Measurements from ENCODE around the gene DTNB.
"Not testable (repeated sequence)": the region's sequence is repeated elsewhere in the genome, so short reads cannot be mapped to it uniquely, and the experiment has no call there.

The DTNB gene

DNA sequence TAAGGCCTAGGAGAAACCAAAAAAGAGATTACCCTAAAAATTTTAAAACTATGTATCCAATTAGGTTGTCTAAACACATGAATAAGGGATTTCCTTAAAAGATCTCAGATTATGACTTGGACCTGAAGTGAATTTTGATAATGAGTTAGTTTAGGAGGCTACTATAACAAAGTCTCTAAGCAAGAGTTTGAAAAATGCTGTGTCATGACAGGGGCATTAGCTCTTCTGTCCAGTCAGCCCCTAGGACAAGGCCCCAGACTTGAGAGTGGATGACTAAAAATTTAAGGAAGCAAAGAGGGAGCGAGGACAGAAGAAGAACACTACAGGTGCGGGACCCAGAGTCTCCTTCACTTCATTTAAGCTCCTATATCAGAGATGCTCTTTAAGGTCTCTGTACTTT is 135.9 kb downstream of the DTNB start:
- Histone ChIP-seq H3K27me3 (ENCODE audit: insufficient read depth, poor library complexity, severe bottlenecking) (no peaks in the 10 kb centered on the region), H3K4me3 (replicated peaks; ENCODE audit: insufficient read depth, low read length) (no peak overlapping the region), H3K27ac (replicated peaks) (no peak overlapping the region)
- TF ChIP-seq, protein P1, sequence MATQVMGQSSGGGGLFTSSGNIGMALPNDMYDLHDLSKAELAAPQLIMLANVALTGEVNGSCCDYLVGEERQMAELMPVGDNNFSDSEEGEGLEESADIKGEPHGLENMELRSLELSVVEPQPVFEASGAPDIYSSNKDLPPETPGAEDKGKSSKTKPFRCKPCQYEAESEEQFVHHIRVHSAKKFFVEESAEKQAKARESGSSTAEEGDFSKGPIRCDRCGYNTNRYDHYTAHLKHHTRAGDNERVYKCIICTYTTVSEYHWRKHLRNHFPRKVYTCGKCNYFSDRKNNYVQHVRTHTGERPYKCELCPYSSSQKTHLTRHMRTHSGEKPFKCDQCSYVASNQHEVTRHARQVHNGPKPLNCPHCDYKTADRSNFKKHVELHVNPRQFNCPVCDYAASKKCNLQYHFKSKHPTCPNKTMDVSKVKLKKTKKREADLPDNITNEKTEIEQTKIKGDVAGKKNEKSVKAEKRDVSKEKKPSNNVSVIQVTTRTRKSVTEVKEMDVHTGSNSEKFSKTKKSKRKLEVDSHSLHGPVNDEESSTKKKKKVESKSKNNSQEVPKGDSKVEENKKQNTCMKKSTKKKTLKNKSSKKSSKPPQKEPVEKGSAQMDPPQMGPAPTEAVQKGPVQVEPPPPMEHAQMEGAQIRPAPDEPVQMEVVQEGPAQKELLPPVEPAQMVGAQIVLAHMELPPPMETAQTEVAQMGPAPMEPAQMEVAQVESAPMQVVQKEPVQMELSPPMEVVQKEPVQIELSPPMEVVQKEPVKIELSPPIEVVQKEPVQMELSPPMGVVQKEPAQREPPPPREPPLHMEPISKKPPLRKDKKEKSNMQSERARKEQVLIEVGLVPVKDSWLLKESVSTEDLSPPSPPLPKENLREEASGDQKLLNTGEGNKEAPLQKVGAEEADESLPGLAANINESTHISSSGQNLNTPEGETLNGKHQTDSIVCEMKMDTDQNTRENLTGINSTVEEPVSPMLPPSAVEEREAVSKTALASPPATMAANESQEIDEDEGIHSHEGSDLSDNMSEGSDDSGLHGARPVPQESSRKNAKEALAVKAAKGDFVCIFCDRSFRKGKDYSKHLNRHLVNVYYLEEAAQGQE (IDR thresholded peaks at IDR 0.05; ENCODE audit: insufficient replicate concordance, low read depth), result no peak
- no peak for TF ChIP-seq SPI1 (IDR thresholded peaks at IDR 0.05; ENCODE audit: borderline replicate concordance, low read depth)
- no peak for TF ChIP-seq GABPA (IDR thresholded peaks at IDR 0.05; ENCODE audit: low read depth)
- TF ChIP-seq, protein P2, sequence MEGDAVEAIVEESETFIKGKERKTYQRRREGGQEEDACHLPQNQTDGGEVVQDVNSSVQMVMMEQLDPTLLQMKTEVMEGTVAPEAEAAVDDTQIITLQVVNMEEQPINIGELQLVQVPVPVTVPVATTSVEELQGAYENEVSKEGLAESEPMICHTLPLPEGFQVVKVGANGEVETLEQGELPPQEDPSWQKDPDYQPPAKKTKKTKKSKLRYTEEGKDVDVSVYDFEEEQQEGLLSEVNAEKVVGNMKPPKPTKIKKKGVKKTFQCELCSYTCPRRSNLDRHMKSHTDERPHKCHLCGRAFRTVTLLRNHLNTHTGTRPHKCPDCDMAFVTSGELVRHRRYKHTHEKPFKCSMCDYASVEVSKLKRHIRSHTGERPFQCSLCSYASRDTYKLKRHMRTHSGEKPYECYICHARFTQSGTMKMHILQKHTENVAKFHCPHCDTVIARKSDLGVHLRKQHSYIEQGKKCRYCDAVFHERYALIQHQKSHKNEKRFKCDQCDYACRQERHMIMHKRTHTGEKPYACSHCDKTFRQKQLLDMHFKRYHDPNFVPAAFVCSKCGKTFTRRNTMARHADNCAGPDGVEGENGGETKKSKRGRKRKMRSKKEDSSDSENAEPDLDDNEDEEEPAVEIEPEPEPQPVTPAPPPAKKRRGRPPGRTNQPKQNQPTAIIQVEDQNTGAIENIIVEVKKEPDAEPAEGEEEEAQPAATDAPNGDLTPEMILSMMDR (IDR thresholded peaks at IDR 0.05; ENCODE audit: insufficient read depth, low read length), result no peak
- TF ChIP-seq POLR2AphosphoS5 (IDR thresholded peaks at IDR 0.05; ENCODE audit: low read depth), result no peak
- DNase-seq (ENCODE audit: low read depth in 1 of 2, low spot score in 1 of 2), result no peak

DNA sequence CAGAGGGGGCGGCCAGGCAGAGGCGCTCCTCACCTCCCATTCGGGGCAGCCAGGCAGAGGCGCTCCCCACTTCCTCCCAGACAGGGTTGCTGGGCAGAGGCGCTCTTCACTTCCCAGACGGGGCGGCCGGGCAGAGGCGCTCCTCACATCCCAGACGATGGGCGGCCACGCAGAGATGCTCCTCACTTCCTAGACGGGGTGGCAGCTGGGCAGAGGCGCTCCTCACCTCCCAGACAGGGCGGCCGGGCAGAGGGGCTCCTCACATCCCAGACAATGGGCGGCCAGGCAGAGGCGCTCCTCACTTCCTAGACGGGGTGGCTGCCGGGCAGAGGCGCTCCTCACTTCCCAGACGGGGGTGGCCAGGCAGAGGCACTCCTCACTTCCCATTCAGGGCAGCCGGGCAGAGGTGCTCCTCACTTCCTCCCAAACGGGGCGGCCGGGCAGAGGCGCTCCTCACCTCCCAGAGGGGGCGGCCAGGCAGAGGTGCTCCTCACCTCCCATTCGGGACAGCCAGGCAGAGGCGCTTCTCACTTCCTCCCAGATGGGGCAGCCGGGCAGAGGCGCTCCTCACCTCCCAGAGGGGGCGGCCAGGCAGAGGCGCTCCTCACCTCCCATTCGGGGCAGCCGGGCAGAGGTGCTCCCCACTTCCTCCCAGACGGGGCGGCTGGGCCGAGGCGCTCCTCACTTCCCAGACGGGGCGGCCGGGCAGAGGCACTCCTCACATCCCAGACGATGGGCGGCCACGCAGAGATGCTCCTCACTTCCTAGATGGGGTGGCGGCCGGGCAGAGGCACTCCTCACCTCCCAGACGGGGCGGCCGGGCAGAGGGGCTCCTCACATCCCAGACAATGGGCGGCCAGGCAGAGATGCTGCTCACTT is 137.7 kb downstream of the DTNB start:
- H3K4me3 ChIP-seq (replicated peaks; ENCODE audit: insufficient read depth, low read length); H3K27me3 ChIP-seq (ENCODE audit: insufficient read depth, poor library complexity, severe bottlenecking); H3K27ac ChIP-seq (replicated peaks); DNase-seq (ENCODE audit: low read depth in 1 of 2, low spot score in 1 of 2): not testable (repeated sequence)

DNA sequence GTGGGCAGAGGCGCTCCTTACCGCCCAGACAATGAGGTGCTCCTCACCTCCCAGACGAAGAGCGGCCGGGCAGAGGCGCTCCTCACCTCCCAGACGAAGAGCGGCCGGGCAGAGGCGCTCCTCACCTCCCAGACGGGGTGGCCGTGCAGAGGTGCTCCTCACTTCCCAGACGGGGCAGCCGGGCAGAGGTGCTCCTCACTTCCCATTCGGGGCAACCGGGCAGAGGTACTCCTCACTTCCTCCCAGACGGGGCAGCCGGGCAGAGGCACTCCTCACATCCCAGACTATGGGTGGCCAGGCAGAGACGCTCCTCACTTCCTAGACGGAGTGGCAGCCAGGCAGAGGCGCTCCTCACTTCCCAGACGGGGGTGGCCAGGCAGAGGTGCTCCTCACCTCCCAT is 138.4 kb downstream of the DTNB start:
- H3K4me3 ChIP-seq (replicated peaks; ENCODE audit: insufficient read depth, low read length); DNase-seq (ENCODE audit: low read depth in 1 of 2, low spot score in 1 of 2); H3K27ac ChIP-seq (replicated peaks); H3K27me3 ChIP-seq (ENCODE audit: insufficient read depth, poor library complexity, severe bottlenecking): not testable (repeated sequence)

DNA sequence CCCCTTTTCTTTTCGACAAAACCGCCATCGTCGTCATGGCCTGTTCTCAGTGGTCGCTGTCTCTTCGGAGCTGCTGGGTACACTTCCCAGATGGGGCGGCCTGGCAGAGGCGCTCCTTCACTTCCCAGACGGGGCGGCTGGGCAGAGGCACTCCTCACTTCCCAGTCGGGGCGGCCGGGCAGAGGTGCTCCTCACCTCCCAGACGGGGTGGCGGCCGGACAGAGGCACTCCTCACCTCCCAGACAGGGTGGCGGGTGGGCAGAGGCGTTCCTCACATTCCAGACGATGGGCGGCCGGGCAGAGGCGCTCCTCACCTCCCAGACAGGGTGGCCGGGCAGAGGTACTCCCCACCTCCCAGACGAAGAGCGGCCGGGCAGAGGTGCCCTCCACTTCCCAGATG is 138.9 kb downstream of the DTNB start:
- H3K4me3 ChIP-seq (replicated peaks; ENCODE audit: insufficient read depth, low read length), result no peak overlapping the region
- no peak overlapping the region for H3K27ac ChIP-seq (replicated peaks)
- no peaks in the 10 kb centered on the region for H3K27me3 ChIP-seq (ENCODE audit: insufficient read depth, poor library complexity, severe bottlenecking)
- no peak for DNase-seq (ENCODE audit: low read depth in 1 of 2, low spot score in 1 of 2)
- TF ChIP-seq POLR2AphosphoS5 (IDR thresholded peaks at IDR 0.05; ENCODE audit: low read depth), result no peak
- TF ChIP-seq GABPA (IDR thresholded peaks at IDR 0.05; ENCODE audit: low read depth), result no peak
- TF ChIP-seq, protein P2 (IDR thresholded peaks at IDR 0.05; ENCODE audit: insufficient read depth, low read length), result no peak
- TF ChIP-seq, protein P1 (IDR thresholded peaks at IDR 0.05; ENCODE audit: insufficient replicate concordance, low read depth), result no peak
- TF ChIP-seq SPI1 (IDR thresholded peaks at IDR 0.05; ENCODE audit: borderline replicate concordance, low read depth), result no peak

DNA sequence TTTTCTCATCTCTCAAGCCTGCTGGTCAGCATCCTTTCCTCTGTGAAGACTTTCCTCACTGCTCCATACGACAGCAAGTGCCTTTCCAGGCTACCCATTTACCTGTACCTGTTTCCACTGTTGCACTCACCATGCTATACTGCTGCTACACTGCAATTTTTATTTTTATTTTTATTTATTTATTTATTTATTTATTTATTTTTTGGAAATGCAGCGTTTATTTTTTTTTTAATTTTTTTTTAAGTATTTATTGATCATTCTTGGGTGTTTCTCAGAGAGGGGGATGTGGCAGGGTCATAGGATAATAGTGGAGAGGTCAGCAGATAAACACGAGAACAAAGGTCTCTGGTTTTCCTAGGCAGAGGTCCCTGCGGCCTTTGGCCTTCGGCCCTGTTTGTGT is 139.6 kb downstream of the DTNB start:
- DNase-seq (ENCODE audit: low read depth in 1 of 2, low spot score in 1 of 2); H3K27ac ChIP-seq (replicated peaks); H3K27me3 ChIP-seq (ENCODE audit: insufficient read depth, poor library complexity, severe bottlenecking); H3K4me3 ChIP-seq (replicated peaks; ENCODE audit: insufficient read depth, low read length): not testable (repeated sequence)
